B cell (primary cell): Measurements from ENCODE around the gene SGIP1.

ENCODE experiments used
- CTCF ChIP-seq: fragments of 200-600 bp; IDR thresholded peaks from one replicate; pipeline ENCODE4 v1.8.0; 2022; ENCODE audit warnings: antibody characterized with exemption, mild to moderate bottlenecking
- EZH2 ChIP-seq: IDR thresholded peaks from 2 replicates; pipeline ENCODE4 v1.6.1; 2012; ENCODE audit warnings: borderline replicate concordance, low read depth, mild to moderate bottlenecking, moderate library complexity, low read length; ENCODE audit not compliant: insufficient read depth, poor library complexity, severe bottlenecking

- no peak for TF ChIP-seq CTCF
- no peak for TF ChIP-seq EZH2
Measured at GRCh38 chr1:66778969-66779368, 245.0 kb downstream of the SGIP1 start.
